ENCODE results near the gene TM9SF1.
A peak's percentile ranks its signal among the peaks of the same experiment; 100 is the strongest.

Gene TM9SF1

DNA sequence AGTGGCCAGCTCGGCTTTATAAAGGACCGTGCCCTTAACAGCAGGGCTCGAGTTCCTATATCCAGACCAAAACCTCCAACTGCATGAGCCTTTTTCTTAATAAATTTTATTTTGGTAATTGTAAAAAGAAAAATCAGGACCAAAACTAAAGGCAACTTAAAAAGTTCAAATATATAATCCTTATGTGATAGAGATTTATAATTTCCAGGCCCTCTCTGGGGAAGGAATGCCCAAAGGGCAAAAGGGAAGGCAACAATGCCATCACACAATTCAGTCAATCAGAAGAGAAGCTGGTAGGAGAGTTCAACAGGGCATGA lies 6.2 kb downstream of the TM9SF1 start:
- H3K4me1 ChIP-seq (ENCODE audit: low read length), result peaks cover 15% of the 10 kb centered on the region
- H3K4me2 ChIP-seq (ENCODE audit: low read length), result peak overlapping the region; percentile 99
- H3K27me3 ChIP-seq (ENCODE audit: low read depth, low read length), result no peaks in the 10 kb centered on the region
- H3K4me3 ChIP-seq (ENCODE audit: low read length), result peak overlapping the region; percentile 99
- no peaks in the 10 kb centered on the region for H4K20me1 ChIP-seq (ENCODE audit: insufficient read depth, low read length)
- H3K36me3 ChIP-seq (replicated peaks; ENCODE audit: low read depth, low read length), result peaks cover 54% of the 10 kb centered on the region
- H2AFZ ChIP-seq (ENCODE audit: low read depth, low read length), result no peak overlapping the region
- H3K9ac ChIP-seq (ENCODE audit: low read length), result peak overlapping the region; percentile 53
- H3K79me2 ChIP-seq (ENCODE audit: low read length), result peaks cover 41% of the 10 kb centered on the region
- H3K9me3 ChIP-seq (ENCODE audit: insufficient read depth, low read length), result no peaks in the 10 kb centered on the region
- no peak for TF ChIP-seq EZH2phosphoT487 (IDR thresholded peaks at IDR 0.05; ENCODE audit: low read depth)
- TF ChIP-seq, protein P1, sequence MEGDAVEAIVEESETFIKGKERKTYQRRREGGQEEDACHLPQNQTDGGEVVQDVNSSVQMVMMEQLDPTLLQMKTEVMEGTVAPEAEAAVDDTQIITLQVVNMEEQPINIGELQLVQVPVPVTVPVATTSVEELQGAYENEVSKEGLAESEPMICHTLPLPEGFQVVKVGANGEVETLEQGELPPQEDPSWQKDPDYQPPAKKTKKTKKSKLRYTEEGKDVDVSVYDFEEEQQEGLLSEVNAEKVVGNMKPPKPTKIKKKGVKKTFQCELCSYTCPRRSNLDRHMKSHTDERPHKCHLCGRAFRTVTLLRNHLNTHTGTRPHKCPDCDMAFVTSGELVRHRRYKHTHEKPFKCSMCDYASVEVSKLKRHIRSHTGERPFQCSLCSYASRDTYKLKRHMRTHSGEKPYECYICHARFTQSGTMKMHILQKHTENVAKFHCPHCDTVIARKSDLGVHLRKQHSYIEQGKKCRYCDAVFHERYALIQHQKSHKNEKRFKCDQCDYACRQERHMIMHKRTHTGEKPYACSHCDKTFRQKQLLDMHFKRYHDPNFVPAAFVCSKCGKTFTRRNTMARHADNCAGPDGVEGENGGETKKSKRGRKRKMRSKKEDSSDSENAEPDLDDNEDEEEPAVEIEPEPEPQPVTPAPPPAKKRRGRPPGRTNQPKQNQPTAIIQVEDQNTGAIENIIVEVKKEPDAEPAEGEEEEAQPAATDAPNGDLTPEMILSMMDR (IDR thresholded peaks at IDR 0.05; ENCODE audit: low read depth, low read length), result no peak
- H3K27ac ChIP-seq (ENCODE audit: low read length), result no peak overlapping the region

DNA sequence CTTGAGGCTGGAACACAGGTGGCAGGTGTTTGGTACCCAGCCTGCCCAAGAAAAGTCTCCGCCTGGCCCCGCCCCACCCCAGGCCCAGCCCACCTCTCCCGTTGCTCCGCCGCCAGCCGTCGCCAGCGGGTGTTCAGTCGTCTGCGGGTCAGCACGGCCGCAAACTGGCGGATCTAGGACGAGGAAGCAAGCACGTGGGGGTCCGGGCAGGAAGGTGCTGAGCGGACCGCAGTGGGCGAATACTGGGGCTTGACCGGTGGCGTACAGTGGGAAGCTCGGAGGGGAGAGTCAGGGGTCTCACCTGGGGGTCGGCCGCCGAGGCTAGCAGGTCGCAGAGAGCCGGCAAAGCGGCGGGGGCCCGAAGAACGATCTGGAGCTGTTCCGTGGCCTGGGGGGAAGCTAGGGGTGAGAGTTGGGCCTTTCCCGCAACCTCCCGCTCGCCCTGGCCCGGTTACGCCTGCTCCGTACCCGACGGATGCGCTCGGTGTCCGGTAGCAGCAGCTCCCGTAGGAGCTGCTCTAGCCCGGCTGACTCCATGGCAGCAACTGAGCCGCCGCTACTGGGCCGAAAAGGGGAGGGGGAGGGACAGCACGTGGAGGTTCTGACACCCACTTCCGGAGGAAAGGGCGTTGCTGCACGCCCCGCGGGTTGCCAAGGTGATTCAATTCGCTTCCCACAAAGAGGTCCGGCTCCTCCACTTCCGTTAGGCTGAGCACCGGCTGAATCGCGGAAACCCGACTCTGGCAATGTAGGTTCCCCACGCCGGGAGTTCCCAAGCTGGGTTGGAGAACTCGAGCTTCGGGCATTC lies 6.8 kb downstream of the TM9SF1 start, which contains the start of gene IPO4:
IPO4 (minus strand) TSS at position 566 of the 808 bp plus-strand sequence; CDS start at position 537, 29 bp downstream.
- Histone ChIP-seq H3K36me3 (replicated peaks; ENCODE audit: low read depth, low read length) (peaks cover 53% of the 10 kb centered on the region), H3K27me3 (ENCODE audit: low read depth, low read length) (no peaks in the 10 kb centered on the region), H3K79me2 (ENCODE audit: low read length) (peaks cover 38% of the 10 kb centered on the region), H3K4me3 (ENCODE audit: low read length) (peak within 1 kb of the TSS; percentile 99), H3K9ac (ENCODE audit: low read length) (peak within 1 kb of the TSS; percentile 85), H2AFZ (ENCODE audit: low read depth, low read length) (peak within 1 kb of the TSS; percentile 57; the same call in 1 of the 2 replicates), H3K27ac (ENCODE audit: low read length) (peak within 1 kb of the TSS; percentile 65), H3K4me2 (ENCODE audit: low read length) (peak within 1 kb of the TSS; percentile 99), H4K20me1 (ENCODE audit: insufficient read depth, low read length) (no peaks in the 10 kb centered on the region), H3K9me3 (ENCODE audit: insufficient read depth, low read length) (no peaks in the 10 kb centered on the region), H3K4me1 (ENCODE audit: low read length) (peaks cover 15% of the 10 kb centered on the region)
- TF ChIP-seq EZH2phosphoT487 (IDR thresholded peaks at IDR 0.05; ENCODE audit: low read depth), result no peak
- TF ChIP-seq, protein P1 (IDR thresholded peaks at IDR 0.05; ENCODE audit: low read depth, low read length), result no peak

DNA sequence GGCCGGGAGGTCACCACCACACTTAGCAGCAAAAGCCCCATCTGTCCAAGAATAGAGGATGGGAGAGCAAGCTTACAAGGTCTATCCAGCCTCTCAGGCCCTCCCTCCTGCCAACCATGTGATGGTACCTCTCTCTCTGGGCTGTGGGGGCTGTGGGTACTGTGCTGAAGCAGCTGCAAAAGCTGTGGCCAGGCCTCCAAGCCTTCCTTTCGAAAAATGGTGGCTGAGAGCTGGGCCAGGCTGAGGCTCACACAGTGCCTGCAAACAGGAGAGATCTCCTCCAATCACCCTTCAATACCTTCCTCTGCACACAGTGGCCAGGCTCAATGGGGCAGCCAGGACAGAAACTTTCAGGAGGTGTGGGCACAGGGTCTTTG lies 7.7 kb downstream of the TM9SF1 start:
- H3K9me3 ChIP-seq (ENCODE audit: insufficient read depth, low read length), result no peaks in the 10 kb centered on the region
- H3K4me2 ChIP-seq (ENCODE audit: low read length), result peak overlapping the region; percentile 99
- H3K79me2 ChIP-seq (ENCODE audit: low read length), result peaks cover 33% of the 10 kb centered on the region
- H4K20me1 ChIP-seq (ENCODE audit: insufficient read depth, low read length), result no peaks in the 10 kb centered on the region
- no peak for TF ChIP-seq EZH2phosphoT487 (IDR thresholded peaks at IDR 0.05; ENCODE audit: low read depth)
- TF ChIP-seq, protein P1 (IDR thresholded peaks at IDR 0.05; ENCODE audit: low read depth, low read length), result no peak
- no peak overlapping the region for H3K27ac ChIP-seq (ENCODE audit: low read length)
- H3K4me1 ChIP-seq (ENCODE audit: low read length), result peaks cover 15% of the 10 kb centered on the region
- H2AFZ ChIP-seq (ENCODE audit: low read depth, low read length), result no peak overlapping the region
- no peaks in the 10 kb centered on the region for H3K27me3 ChIP-seq (ENCODE audit: low read depth, low read length)
- H3K4me3 ChIP-seq (ENCODE audit: low read length), result peak overlapping the region; percentile 99
- peaks cover 56% of the 10 kb centered on the region for H3K36me3 ChIP-seq (replicated peaks; ENCODE audit: low read depth, low read length)
- peak overlapping the region; percentile 85 for H3K9ac ChIP-seq (ENCODE audit: low read length)

DNA sequence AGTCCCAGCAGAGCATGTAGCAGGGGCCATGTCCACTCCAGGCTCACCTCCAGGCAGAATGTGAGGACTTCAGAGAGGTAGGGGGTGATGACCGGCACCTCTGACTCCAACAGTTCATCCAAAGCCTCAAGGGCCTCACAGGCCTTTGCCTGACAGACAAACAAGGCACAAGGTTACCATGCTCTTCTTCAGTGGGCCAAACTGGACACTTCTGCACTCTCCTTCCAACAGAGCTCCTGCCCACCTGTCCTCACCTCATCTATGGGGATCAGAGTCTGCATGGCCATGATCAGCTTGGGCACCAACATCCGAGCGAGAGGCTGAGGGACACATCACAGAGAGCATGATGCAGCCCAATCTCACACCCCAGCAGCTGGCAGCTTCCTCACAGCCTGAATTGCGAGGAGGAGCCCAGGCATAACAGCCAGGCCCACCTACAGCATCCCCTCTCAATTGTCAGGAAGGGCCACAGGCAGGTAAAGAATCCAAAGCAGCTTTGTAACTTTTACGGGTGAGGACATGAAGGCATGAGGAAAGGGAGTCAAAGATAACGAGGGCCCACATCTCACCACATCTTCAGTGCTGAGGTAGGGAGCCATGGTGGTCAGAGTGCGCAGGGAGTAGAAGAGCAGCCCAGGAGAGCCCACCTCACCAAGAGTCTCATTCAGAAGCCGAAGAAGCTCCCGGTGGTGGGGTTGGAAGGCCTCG lies 8.3 kb downstream of the TM9SF1 start:
- H3K4me3 ChIP-seq (ENCODE audit: low read length), result peak overlapping the region; percentile 99; the same call in 1 of the 2 replicates
- no peak overlapping the region for H3K9ac ChIP-seq (ENCODE audit: low read length)
- no peaks in the 10 kb centered on the region for H4K20me1 ChIP-seq (ENCODE audit: insufficient read depth, low read length)

More for the DNA sequence above, 8.3 kb downstream of the TM9SF1 start:
- TF ChIP-seq, protein P1 (IDR thresholded peaks at IDR 0.05; ENCODE audit: low read depth, low read length), result no peak
- TF ChIP-seq EZH2phosphoT487 (IDR thresholded peaks at IDR 0.05; ENCODE audit: low read depth), result no peak
- H3K27ac ChIP-seq (ENCODE audit: low read length), result no peak overlapping the region
- peaks cover 27% of the 10 kb centered on the region for H3K79me2 ChIP-seq (ENCODE audit: low read length)
- H3K9me3 ChIP-seq (ENCODE audit: insufficient read depth, low read length), result no peaks in the 10 kb centered on the region
- peak overlapping the region; percentile 99 for H3K4me2 ChIP-seq (ENCODE audit: low read length)
- H3K4me1 ChIP-seq (ENCODE audit: low read length), result peaks cover 15% of the 10 kb centered on the region
- no peaks in the 10 kb centered on the region for H3K27me3 ChIP-seq (ENCODE audit: low read depth, low read length)
- peaks cover 54% of the 10 kb centered on the region for H3K36me3 ChIP-seq (replicated peaks; ENCODE audit: low read depth, low read length)
- H2AFZ ChIP-seq (ENCODE audit: low read depth, low read length), result no peak overlapping the region
